ENCODE data around the gene FADS3.

DNA sequence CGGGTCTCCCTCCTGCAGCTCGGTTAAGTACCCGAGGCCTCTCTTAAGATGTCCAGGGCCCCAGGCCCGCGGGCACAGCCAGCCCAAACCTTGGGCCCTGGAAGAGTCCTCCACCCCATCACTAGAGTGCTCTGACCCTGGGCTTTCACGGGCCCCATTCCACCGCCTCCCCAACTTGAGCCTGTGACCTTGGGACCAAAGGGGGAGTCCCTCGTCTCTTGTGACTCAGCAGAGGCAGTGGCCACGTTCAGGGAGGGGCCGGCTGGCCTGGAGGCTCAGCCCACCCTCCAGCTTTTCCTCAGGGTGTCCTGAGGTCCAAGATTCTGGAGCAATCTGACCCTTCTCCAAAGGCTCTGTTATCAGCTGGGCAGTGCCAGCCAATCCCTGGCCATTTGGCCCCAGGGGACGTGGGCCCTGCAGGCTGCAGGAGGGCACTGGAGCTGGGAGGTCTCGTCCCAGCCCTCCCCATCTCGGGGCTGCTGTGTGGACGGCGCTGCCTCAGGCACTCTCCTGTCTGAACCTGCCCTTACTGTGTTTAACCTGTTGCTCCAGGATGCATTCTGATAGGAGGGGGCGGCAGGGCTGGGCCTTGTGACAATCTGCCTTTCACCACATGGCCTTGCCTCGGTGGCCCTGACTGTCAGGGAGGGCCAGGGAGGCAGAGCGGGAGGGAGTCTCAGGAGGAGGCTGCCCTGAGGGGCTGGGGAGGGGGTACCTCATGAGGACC, 25.0 kb downstream of the FADS3 start:
- TF ChIP-seq, protein P1, sequence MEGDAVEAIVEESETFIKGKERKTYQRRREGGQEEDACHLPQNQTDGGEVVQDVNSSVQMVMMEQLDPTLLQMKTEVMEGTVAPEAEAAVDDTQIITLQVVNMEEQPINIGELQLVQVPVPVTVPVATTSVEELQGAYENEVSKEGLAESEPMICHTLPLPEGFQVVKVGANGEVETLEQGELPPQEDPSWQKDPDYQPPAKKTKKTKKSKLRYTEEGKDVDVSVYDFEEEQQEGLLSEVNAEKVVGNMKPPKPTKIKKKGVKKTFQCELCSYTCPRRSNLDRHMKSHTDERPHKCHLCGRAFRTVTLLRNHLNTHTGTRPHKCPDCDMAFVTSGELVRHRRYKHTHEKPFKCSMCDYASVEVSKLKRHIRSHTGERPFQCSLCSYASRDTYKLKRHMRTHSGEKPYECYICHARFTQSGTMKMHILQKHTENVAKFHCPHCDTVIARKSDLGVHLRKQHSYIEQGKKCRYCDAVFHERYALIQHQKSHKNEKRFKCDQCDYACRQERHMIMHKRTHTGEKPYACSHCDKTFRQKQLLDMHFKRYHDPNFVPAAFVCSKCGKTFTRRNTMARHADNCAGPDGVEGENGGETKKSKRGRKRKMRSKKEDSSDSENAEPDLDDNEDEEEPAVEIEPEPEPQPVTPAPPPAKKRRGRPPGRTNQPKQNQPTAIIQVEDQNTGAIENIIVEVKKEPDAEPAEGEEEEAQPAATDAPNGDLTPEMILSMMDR (IDR thresholded peaks at IDR 0.05) = no peak
- TF ChIP-seq EZH2 (IDR thresholded peaks at IDR 0.05; ENCODE audit: borderline replicate concordance, insufficient read depth, low read depth, low read length, poor library complexity, severe bottlenecking) = no peak
